HCT116 (cell line): ENCODE measurements around the gene RGS19. TPM values are rescaled to one million over a fixed set of nuclear protein-coding genes. Genes with fewer than 3 reads are reported as not detected.

ENCODE experiments used
- ATAC-seq: fragments of 200-7000 bp; cut with Tn5 transposase; 2 replicates; pipeline ENCODE4 v1.9.1; 2020; ENCODE audit warnings: mild to moderate bottlenecking, moderate library complexity
- BruUV-seq: library from RNA; stranded (reverse); fragments of 400-500 nt; replicated peaks from 2 replicates; lab custom pipeline; 2021; lab: Mats Ljungman, UMichigan
- CTCF ChIA-PET: fragments of 300-600 bp; sonication (Branson Sonifier 250); formaldehyde crosslinking; loops from one replicate; lab custom pipeline; 2021; ENCODE audit warnings: antibody characterized with exemption; lab: Charles Lee
- POLR2A ChIA-PET: fragments of 300-600, 350-600 bp; sonication (Branson Sonifier 250); formaldehyde crosslinking; loops from one replicate; lab custom pipeline; 2021; ENCODE audit warnings: antibody characterized with exemption; lab: Charles Lee
- RAD21 ChIA-PET, 2 experiments: fragments of 300-600 bp; sonication (Branson Sonifier 250); formaldehyde crosslinking; loops; one replicate each; lab custom pipeline; 2023; ENCODE audit warnings: low total read pairs in 2 of 2; ENCODE audit not compliant: uncharacterized antibody in 2 of 2, unreplicated experiment in 2 of 2, low non-redundant PET in 1 of 2; lab: Charles Lee
- DNase-seq: peaks from one replicate; pipeline ENCODE4 v3.0.0-alpha.2; 2010; ENCODE audit warnings: low read depth, low spot score
- H2AFZ ChIP-seq: fragments of 200-600 bp; shearing (Covaris generic), sonication (generic); 2 replicates; pipeline ENCODE4 v1.6.1; 2017; ENCODE audit warnings: low read depth, mixed run types, mixed read lengths, antibody characterized with exemption, low read length; ENCODE audit not compliant: poor library complexity, severe bottlenecking
- H3K27ac ChIP-seq: 2 replicates; pipeline ENCODE4 v1.5.1; 2012; ENCODE audit warnings: low read depth, low read length
- H3K27me3 ChIP-seq: fragments of 200-600 bp; sonication (generic); 2 replicates; pipeline ENCODE4 v1.6.1; 2016; ENCODE audit warnings: mixed run types, low read length, mixed read lengths; ENCODE audit not compliant: insufficient read depth
- H3K36me3 ChIP-seq, 2 experiments: fragments of 200-500 bp in 1 of 2; fragments of 200-600 bp in 1 of 2; sonication (Bioruptor generic) in 1 of 2; sonication (generic) in 1 of 2; 2 replicates each; pipeline versions ENCODE4 v1.5.1 to v1.6.1; 2014 to 2016; ENCODE audit warnings: low read length in 2 of 2, inconsistent platforms in 1 of 2, mixed read lengths in 1 of 2, mixed run types in 1 of 2; ENCODE audit not compliant: insufficient read depth in 2 of 2, control insufficient read depth in 1 of 2
- H3K4me1 ChIP-seq, 2 experiments: fragments of 200-600 bp in 1 of 2; sonication (generic) in 1 of 2; 2 replicates each; pipeline versions ENCODE4 v1.5.1 to v1.6.1; 2012 to 2017; ENCODE audit warnings: low read length in 2 of 2, inconsistent platforms in 1 of 2, mild to moderate bottlenecking in 1 of 2, mixed read lengths in 1 of 2, mixed run types in 1 of 2, moderate library complexity in 1 of 2; ENCODE audit not compliant: insufficient read depth in 2 of 2, control insufficient read depth in 1 of 2
- H3K4me2 ChIP-seq: fragments of 200-600 bp; sonication (generic); 2 replicates; pipeline ENCODE4 v1.6.1; 2017; ENCODE audit warnings: mixed run types, low read length, mixed read lengths
- H3K4me3 ChIP-seq, 2 experiments: fragments of 200-600 bp in 1 of 2; sonication (generic) in 1 of 2; replicated peaks in 1 of 2; 2 replicates each; pipeline ENCODE4 v1.5.1; 2011 to 2016; ENCODE audit warnings: low read length in 2 of 2, control low read depth in 1 of 2, low read depth in 1 of 2, mild to moderate bottlenecking in 1 of 2, mixed read lengths in 1 of 2, mixed run types in 1 of 2
- H3K79me2 ChIP-seq: fragments of 200-600 bp; sonication (generic); 2 replicates; pipeline ENCODE4 v1.6.1; 2017; ENCODE audit warnings: mild to moderate bottlenecking, mixed run types, low read length, moderate library complexity, mixed read lengths; ENCODE audit not compliant: insufficient read depth
- H3K9ac ChIP-seq: fragments of 200-600 bp; sonication (generic); 2 replicates; pipeline ENCODE4 v1.6.1; 2016; ENCODE audit warnings: low read length, mixed read lengths
- H3K9me2 ChIP-seq: fragments of 200-600 bp; sonication (generic), shearing (Covaris generic); 2 replicates; pipeline ENCODE4 v1.6.1; 2017; ENCODE audit warnings: mixed run types, mild to moderate bottlenecking, moderate library complexity; ENCODE audit not compliant: insufficient read depth
- H3K9me3 ChIP-seq, 2 experiments: fragments of 200-500 bp in 1 of 2; fragments of 200-600 bp in 1 of 2; sonication (Bioruptor generic) in 1 of 2; sonication (generic) in 1 of 2; 2 replicates each; pipeline ENCODE4 v1.6.1; 2014 to 2017; ENCODE audit warnings: low read length in 2 of 2, mixed read lengths in 2 of 2, inconsistent platforms in 1 of 2, low read depth in 1 of 2, mild to moderate bottlenecking in 1 of 2, mixed run types in 1 of 2, moderate library complexity in 1 of 2; ENCODE audit not compliant: control insufficient read depth in 1 of 2, insufficient read depth in 1 of 2
- H4K20me1 ChIP-seq: fragments of 200-600 bp; sonication (generic), shearing (Covaris generic); 2 replicates; pipeline ENCODE4 v1.6.1; 2017; ENCODE audit warnings: mixed run types, mild to moderate bottlenecking, moderate library complexity; ENCODE audit not compliant: insufficient read depth
- CBX3 ChIP-seq: IDR thresholded peaks from 2 replicates; pipeline ENCODE4 v1.6.1; 2012; ENCODE audit warnings: low read depth
- ELF1 ChIP-seq: IDR thresholded peaks from 2 replicates; pipeline ENCODE4 v1.6.1; 2012; ENCODE audit warnings: low read depth, borderline replicate concordance
- JUND ChIP-seq: IDR thresholded peaks from 2 replicates; pipeline ENCODE4 v1.6.1; 2012
- TCF7L2 ChIP-seq: IDR thresholded peaks from 2 replicates; pipeline ENCODE4 v1.7.0; 2011; ENCODE audit warnings: borderline replicate concordance, inconsistent platforms; ENCODE audit not compliant: insufficient read depth, insufficient read length; ENCODE audit errors: extremely low read depth
- intact Hi-C: fragments of 100-400 bp; cut with micrococcal nuclease; formaldehyde crosslinking; loops from 2 replicates; pipeline ENCODE4 v1.10.0; 2022
- total RNA-seq: library from RNA; stranded (reverse); gene quantifications from one replicate; pipeline ENCODE4 v1.2.1, GENCODE V29; 2021; ENCODE audit not compliant: unreplicated experiment
- TF ChIP-seq, protein P1 (sequence below), 3 experiments: fragments of 200-600 bp in 1 of 3; sonication (generic) in 1 of 3; IDR thresholded peaks in 2 of 3; conservative IDR thresholded peaks in 1 of 3; 2 replicates each; pipeline ENCODE4 v1.5.1; 2012 to 2017; ENCODE audit warnings: low read depth in 2 of 3, low read length in 2 of 3, antibody characterized with exemption in 1 of 3, borderline replicate concordance in 1 of 3, control low read depth in 1 of 3, mild to moderate bottlenecking in 1 of 3, mixed read lengths in 1 of 3, mixed run types in 1 of 3, moderate library complexity in 1 of 3; ENCODE audit not compliant: insufficient read depth in 1 of 3

The RGS19 gene
- total RNA-seq, 1 experiment from 2014 or later = 21.4 TPM

DNA sequence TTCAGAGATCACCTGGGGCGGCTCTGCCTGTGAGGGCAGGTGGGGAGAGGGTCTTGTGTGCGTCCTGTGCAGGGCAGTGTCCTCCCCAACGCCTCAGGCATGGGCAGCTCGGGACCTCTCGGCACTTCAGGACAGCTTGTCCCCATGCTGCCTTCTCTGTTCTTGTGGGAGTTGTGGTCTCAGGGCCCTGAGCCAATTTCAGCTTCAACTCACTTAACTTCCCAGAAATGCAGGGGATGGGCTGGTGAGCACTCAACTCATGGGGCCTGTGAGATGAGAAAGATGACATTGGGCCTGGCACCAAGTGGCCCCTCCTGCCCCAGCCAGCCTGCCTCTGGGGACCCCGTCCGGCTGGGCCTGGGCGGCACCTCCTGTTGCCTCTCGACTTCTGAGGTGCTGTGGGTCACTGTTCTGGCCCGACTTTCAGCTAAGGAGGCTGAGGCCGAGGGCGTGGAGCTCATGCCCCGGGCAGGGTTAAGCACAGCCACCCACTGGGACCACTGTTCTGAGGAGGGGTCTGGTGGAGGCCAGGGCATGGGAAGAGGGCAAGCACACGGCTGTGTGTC lies 6.7 kb downstream of the RGS19 start:
- Histone ChIP-seq H3K27ac (no peak overlapping the region; the same call in 1 of the 2 replicates), H3K9ac (no peak overlapping the region), H3K4me2 (no peak overlapping the region)
- POLR2A ChIA-PET = no interaction called here
- BruUV-seq = no TSS peak
- TF ChIP-seq JUND (no peak), CBX3 (no peak), TCF7L2 (no peak), ELF1 (no peak)
- TF ChIP-seq, protein P1, sequence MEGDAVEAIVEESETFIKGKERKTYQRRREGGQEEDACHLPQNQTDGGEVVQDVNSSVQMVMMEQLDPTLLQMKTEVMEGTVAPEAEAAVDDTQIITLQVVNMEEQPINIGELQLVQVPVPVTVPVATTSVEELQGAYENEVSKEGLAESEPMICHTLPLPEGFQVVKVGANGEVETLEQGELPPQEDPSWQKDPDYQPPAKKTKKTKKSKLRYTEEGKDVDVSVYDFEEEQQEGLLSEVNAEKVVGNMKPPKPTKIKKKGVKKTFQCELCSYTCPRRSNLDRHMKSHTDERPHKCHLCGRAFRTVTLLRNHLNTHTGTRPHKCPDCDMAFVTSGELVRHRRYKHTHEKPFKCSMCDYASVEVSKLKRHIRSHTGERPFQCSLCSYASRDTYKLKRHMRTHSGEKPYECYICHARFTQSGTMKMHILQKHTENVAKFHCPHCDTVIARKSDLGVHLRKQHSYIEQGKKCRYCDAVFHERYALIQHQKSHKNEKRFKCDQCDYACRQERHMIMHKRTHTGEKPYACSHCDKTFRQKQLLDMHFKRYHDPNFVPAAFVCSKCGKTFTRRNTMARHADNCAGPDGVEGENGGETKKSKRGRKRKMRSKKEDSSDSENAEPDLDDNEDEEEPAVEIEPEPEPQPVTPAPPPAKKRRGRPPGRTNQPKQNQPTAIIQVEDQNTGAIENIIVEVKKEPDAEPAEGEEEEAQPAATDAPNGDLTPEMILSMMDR (IDR thresholded peaks at IDR 0.05 in 2 of 3, conservative IDR thresholded peaks at IDR 0.05 in 1 of 3; ENCODE audit: borderline replicate concordance in 1 of 3, insufficient read depth in 1 of 3, low read depth in 2 of 3, low read length in 2 of 3) = no peak
- TF ChIP-seq, all 23 proteins: peak for 0
- intact Hi-C loops = no loop called here
- no peak overlapping the region for H3K4me3 ChIP-seq
- H3K9me2 ChIP-seq = no peaks in the 10 kb centered on the region
- H3K79me2 ChIP-seq = no peaks in the 10 kb centered on the region
- no peaks in the 10 kb centered on the region for H3K36me3 ChIP-seq
- H3K9me3 ChIP-seq = no peaks in the 10 kb centered on the region
- DNase-seq = no peak
- no peaks in the 10 kb centered on the region for H3K27me3 ChIP-seq
- H3K4me1 ChIP-seq = peaks cover 0 to under 1% of the 10 kb centered on the region in 2 experiments; a peak in 3 of 4 replicates
- H2AFZ ChIP-seq = no peak overlapping the region
- CTCF ChIA-PET = no interaction called here
- ATAC-seq = no peak
- RAD21 ChIA-PET = no interaction called here
- H4K20me1 ChIP-seq = no peaks in the 10 kb centered on the region
